Pancreas (tissue), 10 donors: ENCODE results near the gene F5. TPM values are rescaled to one million over a fixed set of nuclear protein-coding genes. Genes with fewer than 3 reads are reported as not detected.

Experiments used
- ATAC-seq, 4 donors: fragments of 200-7000 bp; cut with Tn5 transposase; one replicate each; pipeline versions ENCODE4 v1.8.0 to v1.9.1; 2020; ENCODE audit warnings: mild to moderate bottlenecking in 4 of 4, moderate library complexity in 4 of 4
- DNase-seq, 6 donors: peaks; one replicate each; pipeline ENCODE4 v3.0.0-alpha.2; 2020
- FAIRE-seq: peaks from 2 replicates; lab custom pipeline; 2012; peaks lifted over from hg19 to GRCh38; lab: Jason Lieb, UNC
- H3K27ac ChIP-seq, 4 donors: fragments of 200-600 bp; sonication (generic); 1 replicate in 3 of 4; 2 replicates in 1 of 4; pipeline versions ENCODE4 v1.5.0 to v1.8.0; 2020
- H3K27me3 ChIP-seq, 4 donors: fragments of 200-600 bp; one replicate each; pipeline ENCODE4 v1.8.0; 2021
- H3K36me3 ChIP-seq, 3 donors: fragments of 200-600 bp; sonication (generic) in 1 of 3; one replicate each; pipeline versions ENCODE4 v1.5.0 to v1.8.0; 2020 to 2021
- H3K4me1 ChIP-seq, 3 donors: fragments of 200-600 bp; one replicate each; pipeline ENCODE4 v1.8.0; 2021
- H3K4me3 ChIP-seq, 4 donors: fragments of 200-600 bp; sonication (generic) in 2 of 4; one replicate each; pipeline versions ENCODE4 v1.5.0 to v1.8.0; 2020 to 2021
- H3K9me3 ChIP-seq, 4 donors: fragments of 200-600 bp; one replicate each; pipeline ENCODE4 v1.8.0; 2021
- CTCF ChIP-seq, 4 donors: fragments of 200-600 bp; sonication (generic) in 3 of 4; IDR thresholded peaks; one replicate each; pipeline versions ENCODE4 v1.5.0 to v1.8.0; 2021; ENCODE audit warnings: antibody characterized with exemption in 4 of 4
- WGBS, 2 donors: extraction: QIAGEN DNeasy Blood & Tissue Kit; methylation state at CpG; one replicate each; pipeline ENCODE4 v1.1.7; 2013; 5-methylcytosine and 5-hydroxymethylcytosine counted together
- intact Hi-C, 3 donors: fragments of 100-400 bp; cut with DNase I; formaldehyde crosslinking; loops; one replicate each; pipeline versions ENCODE4 v1.11.1 to v1.14.2; 2022
- polyA plus RNA-seq, 2 donors: library from polyadenylated mRNA; stranded (reverse); fragments of 200-250 nt; gene quantifications; one replicate each; pipeline ENCODE4 v1.2.3, GENCODE V29; 2013
- total RNA-seq, 6 donors: library from RNA; stranded (reverse); fragmentation: NEBNext Ultra II Directional in 4 of 6; extraction: Animal tissue kit (Norgen Biotek cat#: 25700) in 4 of 6; gene quantifications; one replicate each; pipeline versions ENCODE4 v1.2.1 to v1.2.4, GENCODE V29; 2021 to 2023
- donor health status: healthy with polysubstance abuse.
- donor health status: DM: no; HTN: no; CAD: no; lungs with moderate emphysema.
- donor health status: DM: no; HTN: no; CAD: no.
- donor health status: control.
- donor health status: control.
- donor health status: Bipolar disorder and iron deficiency.
- donor health status: DM: yes; HTN: yes; CAD: no.
- donor health status: DM: no; HTN: no; CAD: no.
- donor health status: DM: no; HTN: no; CAD: no.
- donor health status: DM: yes; HTN: yes; CAD: no.

Gene F5
- total and polyA plus RNA-seq, 8 donors = 0.94 to 9.0 (median 5.9) TPM

GRCh38 chr1:169485431-169486280 lies 100.6 kb downstream of the F5 start, which contains the start of gene SLC19A2:
Gene SLC19A2 (minus strand): TSS chr1:169485944. CDS start chr1:169485766, 178 bp downstream.
- no peaks in the 10 kb centered on the region for H3K9me3 ChIP-seq
- FAIRE-seq = peak; percentile 86
- intact Hi-C loops = no loop called here
- DNase-seq = peak; percentile 99 to 100 (median 100)
- H3K36me3 ChIP-seq = no peaks in the 10 kb centered on the region
- peak within 1 kb of the TSS; percentile 79 to 92 (median 87) for H3K4me3 ChIP-seq
- H3K27me3 ChIP-seq = no peaks in the 10 kb centered on the region
- no peak for TF ChIP-seq CTCF (IDR thresholded peaks at IDR 0.05)
- ATAC-seq = peak; percentile 89 to 95 (median 92)
- peaks cover 17 to 21% (median 19%) of the 10 kb centered on the region in 3 donors for H3K4me1 ChIP-seq
- 1% methylated on average over 68 to 85 of the region's 85 CpGs for WGBS, 2 donors
- peak within 1 kb of the TSS; percentile 98 to 99 (median 98) for H3K27ac ChIP-seq

GRCh38 chr1:169484683-169485430 lies 101.4 kb downstream of the F5 start:
- Histone ChIP-seq H3K27me3 (no peaks in the 10 kb centered on the region), H3K36me3 (no peaks in the 10 kb centered on the region), H3K4me1 (peaks cover 20 to 21% (median 20%) of the 10 kb centered on the region in 3 donors), H3K4me3 (peak overlapping the region; percentile 79 to 92 (median 87)), H3K9me3 (no peaks in the 10 kb centered on the region), H3K27ac (peak overlapping the region; percentile 98 to 99 (median 98))
- 2% methylated on average over 15 of the region's 15 CpGs for WGBS, 2 donors
- DNase-seq (peak in 4 of 6 donors; percentile 54 to 63 (median 56)), FAIRE-seq (no peak), ATAC-seq (peak; percentile 40 to 68 (median 50))
- intact Hi-C loops = no loop called here
- TF ChIP-seq CTCF (IDR thresholded peaks at IDR 0.05) = no peak

GRCh38 chr1:169484101-169484500 lies 102.2 kb downstream of the F5 start:
- no peak for TF ChIP-seq CTCF (IDR thresholded peaks at IDR 0.05)
- DNase-seq (no peak), ATAC-seq (peak in 1 of 4 donors; percentile 1)

DNA sequence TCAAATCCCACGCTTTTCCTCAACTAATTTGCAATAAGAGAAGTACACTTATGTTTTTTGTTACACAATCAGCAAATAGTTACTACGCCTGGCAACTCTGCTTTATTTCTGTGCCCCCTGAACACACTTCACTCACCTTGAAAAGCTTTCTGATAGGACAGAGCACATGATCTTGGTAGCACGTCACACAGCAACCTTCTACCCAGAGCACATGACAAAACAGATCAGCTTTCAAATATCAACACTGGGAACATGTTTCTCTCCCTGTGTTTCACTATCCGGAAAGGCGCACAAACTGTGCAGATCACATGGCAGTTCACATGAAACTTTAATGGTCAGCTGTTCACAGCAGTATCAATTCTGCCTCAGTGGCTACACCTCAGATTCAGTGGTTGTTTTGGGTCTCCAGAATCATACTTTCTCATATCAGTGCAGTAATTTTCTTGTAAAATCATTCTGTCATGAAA lies 102.7 kb downstream of the F5 start:
- H3K4me1 ChIP-seq = peaks cover 11 to 26% (median 19%) of the 10 kb centered on the region in 3 donors

More at GRCh38 chr1:169484101-169484500, 102.2 kb downstream of the F5 start:
- 12 to 21% methylated on average over 4 of the region's 4 CpGs for WGBS, 2 donors
- peaks cover 16 to 26% (median 25%) of the 10 kb centered on the region in 3 donors for H3K4me1 ChIP-seq
- no peaks in the 10 kb centered on the region for H3K9me3 ChIP-seq
- intact Hi-C loops = no loop called here
- H3K27ac ChIP-seq = peak overlapping the region; percentile 12 to 99 (median 98)
- no peaks in the 10 kb centered on the region for H3K27me3 ChIP-seq
- no peak for FAIRE-seq
- peak overlapping the region; percentile 16 to 92 (median 85) for H3K4me3 ChIP-seq
- no peaks in the 10 kb centered on the region for H3K36me3 ChIP-seq

More for the DNA sequence above, 102.7 kb downstream of the F5 start:
- no peaks in the 10 kb centered on the region for H3K36me3 ChIP-seq
- FAIRE-seq (no peak), ATAC-seq (peak; percentile 38 to 54 (median 52)), DNase-seq (peak in 4 of 6 donors; percentile 37 to 61 (median 55))
- 8 to 21% methylated on average over 5 of the region's 5 CpGs for WGBS, 2 donors
- peak overlapping the region; percentile 16 to 92 (median 85) for H3K4me3 ChIP-seq
- H3K27ac ChIP-seq = peak overlapping the region; percentile 12 to 99 (median 98)
- no peaks in the 10 kb centered on the region for H3K9me3 ChIP-seq
- no peak for TF ChIP-seq CTCF (IDR thresholded peaks at IDR 0.05)
- no peaks in the 10 kb centered on the region for H3K27me3 ChIP-seq
- intact Hi-C loops = no loop called here
